GM12892 (cell line): ENCODE measurements around the gene ESYT1.

Experiments used
- POLR2A ChIP-seq: IDR thresholded peaks from 2 replicates; pipeline ENCODE4 v1.6.1; 2011; ENCODE audit warnings: low read depth, low read length, control low read depth
- POLR2AphosphoS5 ChIP-seq: IDR thresholded peaks from 2 replicates; pipeline ENCODE4 v1.6.1; 2011; ENCODE audit warnings: low read depth, low read length, control low read depth
- TAF1 ChIP-seq: IDR thresholded peaks from 2 replicates; pipeline ENCODE4 v1.6.1; 2011; ENCODE audit warnings: low read depth, mild to moderate bottlenecking, control low read depth, low read length, borderline replicate concordance

- peak; percentile 57; the same call in 1 of the 2 replicates for TF ChIP-seq POLR2A
- peak; percentile 60; the same call in 1 of the 2 replicates for TF ChIP-seq POLR2AphosphoS5
- TF ChIP-seq TAF1, result no peak
Measured at GRCh38 chr12:56164345-56164729, 36.3 kb downstream of the ESYT1 start.
